NCI-H1436 treated with DMSO at 0.1 percent for 48 hours (cell line): ENCODE measurements around the gene NPM1.
"Not testable (repeated sequence)": the region's sequence is repeated elsewhere in the genome, so short reads cannot be mapped to it uniquely, and the experiment has no call there.

Source experiments
- DNase-seq: peaks from one replicate; lab custom pipeline; 2025; lab: John Stamatoyannopoulos, UW

Gene NPM1

GRCh38 chr5:171386006-171386671 lies 1.5 kb upstream of the NPM1 start:
- no peak for DNase-seq

DNA sequence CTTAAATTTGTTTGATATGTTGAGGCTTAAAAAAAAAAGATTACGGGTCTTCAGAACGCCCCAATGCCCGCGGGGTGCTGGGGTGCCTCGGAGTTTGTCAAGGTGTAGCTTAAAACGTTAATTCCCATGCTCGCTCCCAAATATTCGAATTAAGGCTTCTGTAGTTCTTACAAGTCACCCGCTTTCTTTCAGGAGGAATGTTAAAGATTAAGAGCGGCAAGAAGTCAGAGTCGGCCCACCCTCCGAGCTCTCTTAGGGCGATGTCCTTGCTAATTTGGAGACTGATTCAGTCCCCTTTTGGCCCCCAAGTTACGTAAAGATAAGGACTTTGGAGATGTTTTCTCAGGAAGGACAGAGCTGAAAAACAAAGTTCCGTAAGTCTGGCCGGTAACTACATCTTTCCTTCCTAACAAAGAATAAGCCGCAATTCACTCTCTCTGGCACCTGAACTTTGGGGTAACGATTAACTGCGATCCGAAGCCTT lies 746 bp upstream of the NPM1 start:
- DNase-seq: no peak

DNA sequence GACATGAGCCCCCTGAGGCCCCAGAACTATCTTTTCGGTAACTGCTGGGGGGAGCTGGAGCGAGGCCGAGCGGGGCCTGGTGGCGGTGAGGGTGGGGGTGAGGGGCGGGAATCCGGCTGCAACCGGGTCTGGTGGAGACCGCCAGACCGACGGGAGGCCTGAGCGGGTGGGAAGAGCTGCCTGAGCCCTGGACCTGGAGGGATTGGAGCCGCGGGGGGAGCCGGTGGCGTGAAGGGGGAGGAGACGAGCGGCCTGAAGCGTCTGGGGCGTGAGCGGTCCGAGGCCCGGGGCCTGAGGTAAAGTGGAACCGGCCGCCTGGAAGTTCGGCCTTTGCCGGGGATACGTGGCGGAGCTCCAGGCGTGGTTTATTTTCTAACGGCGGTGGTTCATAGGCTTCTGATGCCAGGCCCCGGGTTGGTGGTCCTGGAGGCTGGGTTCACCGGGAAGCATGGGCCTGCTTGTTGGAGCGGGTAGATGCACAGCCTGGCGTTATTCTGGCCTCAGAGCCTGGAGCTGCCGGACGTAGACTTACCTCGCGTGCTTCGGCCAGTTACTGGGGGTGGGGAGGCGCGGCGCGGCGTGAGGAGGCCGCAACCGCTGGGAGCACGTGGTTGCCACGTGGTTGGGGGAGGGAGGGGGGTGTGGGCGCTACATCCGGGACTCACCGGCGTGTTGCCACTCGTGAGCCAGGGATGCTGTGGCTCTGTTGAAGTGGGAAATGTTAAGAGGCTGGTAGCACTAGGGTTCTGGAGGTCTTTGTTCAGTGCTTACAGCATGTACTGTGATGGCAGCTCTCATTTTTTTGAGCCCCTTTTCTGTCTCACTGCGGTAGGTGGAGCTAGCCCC lies 544 bp downstream of the NPM1 start:
- no peak for DNase-seq

DNA sequence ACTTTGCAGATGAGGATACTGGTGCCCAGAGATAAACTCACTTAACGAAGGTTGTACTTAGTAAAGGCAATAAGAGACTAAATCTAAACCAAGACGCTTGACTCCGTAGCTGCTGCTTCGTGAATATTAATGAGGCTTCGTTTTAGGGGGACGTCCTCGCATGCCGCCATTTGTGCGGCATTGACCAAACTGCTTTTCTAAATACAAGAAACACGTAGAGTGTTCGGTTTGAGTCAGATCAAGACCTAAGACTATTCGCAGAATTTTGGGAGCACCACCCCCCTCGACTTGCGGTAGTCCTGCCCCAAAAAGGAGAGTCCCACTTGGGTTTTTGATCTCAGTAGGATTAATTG lies 1.1 kb downstream of the NPM1 start:
- DNase-seq: no peak

- no peak for DNase-seq
These were observed 3.4 kb downstream of the NPM1 start for GRCh38 chr5:171390883-171391677.

GRCh38 chr5:171391996-171392577 lies 4.4 kb downstream of the NPM1 start:
- DNase-seq: no peak

DNA sequence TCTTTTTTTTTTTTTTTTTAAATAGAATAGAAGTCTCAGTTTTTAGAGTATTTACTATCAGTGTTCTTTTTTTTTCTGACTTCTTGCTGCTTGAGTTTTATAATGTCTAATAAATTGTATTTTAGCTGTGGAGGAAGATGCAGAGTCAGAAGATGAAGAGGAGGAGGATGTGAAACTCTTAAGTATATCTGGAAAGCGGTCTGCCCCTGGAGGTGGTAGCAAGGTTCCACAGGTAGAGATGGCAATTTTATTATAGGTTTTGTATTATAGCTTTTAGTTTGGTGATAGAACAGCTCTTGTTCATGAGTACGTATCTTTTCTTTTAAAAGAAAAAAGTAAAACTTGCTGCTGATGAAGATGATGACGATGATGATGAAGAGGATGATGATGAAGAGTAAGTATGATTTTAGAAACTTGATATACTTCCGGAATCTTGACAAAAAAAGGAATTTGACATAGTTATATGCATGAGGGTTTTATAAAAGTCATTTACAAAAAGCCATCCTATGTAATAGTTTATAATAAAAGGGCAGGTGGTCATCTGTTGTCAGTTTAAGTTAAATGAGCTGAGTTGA lies 5.0 kb downstream of the NPM1 start:
- no peak for DNase-seq

DNA sequence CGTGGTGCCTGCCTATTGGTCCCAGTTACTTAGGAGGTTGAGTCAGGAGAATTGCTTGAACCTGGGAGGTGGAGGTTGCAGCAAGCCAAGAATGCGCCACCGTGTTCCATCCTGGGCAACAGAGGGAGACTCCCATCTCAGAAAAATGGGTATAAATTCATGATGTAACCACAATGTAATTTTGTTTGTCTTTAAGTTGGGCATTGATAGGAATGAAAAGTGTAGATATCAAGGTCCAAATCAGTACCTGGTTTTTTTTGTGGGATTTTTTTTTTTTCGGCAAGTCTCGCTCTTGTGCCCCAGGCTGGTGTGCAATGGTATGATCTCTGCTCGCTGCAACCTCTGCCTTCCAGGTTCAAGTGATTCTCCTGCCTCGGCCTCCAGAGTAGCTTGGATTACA lies 7.4 kb downstream of the NPM1 start:
- DNase-seq: no peak

GRCh38 chr5:171396583-171396982 lies 8.9 kb downstream of the NPM1 start:
- DNase-seq: not testable (repeated sequence)

- no peak for DNase-seq
These were observed 9.5 kb downstream of the NPM1 start for GRCh38 chr5:171397190-171397589.

DNA sequence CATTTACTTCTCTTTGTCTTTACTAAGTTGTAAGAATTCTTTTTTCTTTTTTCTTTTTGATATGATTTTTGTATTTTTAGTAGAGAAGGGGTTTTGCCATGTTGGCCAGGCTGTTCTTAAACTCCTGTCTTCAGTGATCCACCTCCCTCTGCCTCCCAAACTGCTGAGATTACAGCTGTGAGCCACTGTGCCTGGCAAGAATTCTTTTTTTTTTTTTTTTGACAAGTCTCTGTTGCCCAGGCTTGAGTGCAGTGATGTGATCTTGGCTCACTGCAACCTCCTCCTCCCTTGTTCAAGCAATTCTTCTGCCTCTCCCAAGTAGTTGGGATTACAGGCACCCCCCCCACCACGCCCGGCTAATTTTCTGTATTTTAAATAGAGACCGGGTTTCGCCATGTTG lies 9.9 kb downstream of the NPM1 start:
- no peak for DNase-seq

GRCh38 chr5:171398660-171399059 lies 11.0 kb downstream of the NPM1 start:
- DNase-seq: not testable (repeated sequence)

GRCh38 chr5:171400169-171400568 lies 12.5 kb downstream of the NPM1 start:
- no peak for DNase-seq

- no peak for DNase-seq
These were observed 13.7 kb downstream of the NPM1 start for GRCh38 chr5:171401167-171401947.

GRCh38 chr5:171402751-171403150 lies 15.1 kb downstream of the NPM1 start:
- DNase-seq: not testable (repeated sequence)

GRCh38 chr5:171405615-171406014 lies 18.0 kb downstream of the NPM1 start:
- DNase-seq: no peak

GRCh38 chr5:171407234-171407633 lies 19.6 kb downstream of the NPM1 start:
- no peak for DNase-seq

DNA sequence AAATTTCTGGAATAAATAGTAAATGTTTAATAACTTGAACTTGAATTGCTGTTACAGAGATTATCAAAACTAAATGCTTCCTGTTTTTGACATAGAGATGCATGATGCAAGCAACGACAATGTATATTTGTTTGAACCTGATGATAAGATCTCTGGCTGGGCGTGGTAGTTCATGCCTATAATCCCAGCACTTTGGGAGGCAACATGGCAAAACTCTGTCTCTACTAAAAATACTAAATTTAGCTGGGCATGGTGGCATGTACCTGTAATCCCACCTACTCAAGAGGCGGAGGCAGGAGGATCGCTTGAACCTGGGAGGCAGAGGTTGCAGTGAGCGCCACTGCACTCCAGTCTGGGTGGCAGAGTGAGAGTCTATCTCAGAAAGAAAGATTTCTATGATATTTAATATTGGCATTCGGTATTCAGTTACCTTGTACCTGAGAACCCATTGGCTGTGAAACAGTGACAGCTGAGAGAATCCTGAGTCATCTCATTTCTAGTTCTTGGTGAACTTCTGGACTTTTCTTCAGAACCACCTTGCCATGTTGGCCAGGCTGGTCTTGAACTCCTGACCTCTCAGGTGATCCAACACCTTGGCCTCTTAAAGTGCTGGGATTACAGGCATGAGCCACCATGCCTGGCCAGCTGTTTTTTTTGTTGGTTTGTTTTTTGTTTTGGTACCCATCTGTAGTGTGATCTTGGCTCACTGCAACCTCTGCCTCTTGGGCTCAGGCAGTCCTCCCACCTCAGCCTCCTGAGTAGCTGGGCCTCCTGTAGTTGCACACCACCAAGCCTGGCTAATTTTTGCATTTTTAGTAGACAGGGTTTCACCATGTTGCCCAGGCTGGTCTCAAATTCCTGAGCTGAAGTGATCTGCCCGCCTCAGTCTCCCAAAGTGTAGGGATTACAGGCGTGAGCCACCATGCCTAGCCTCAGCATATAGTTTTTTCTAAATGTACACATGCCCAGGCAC lies 21.8 kb downstream of the NPM1 start:
- DNase-seq: no peak

GRCh38 chr5:171410181-171410580 lies 22.5 kb downstream of the NPM1 start:
- DNase-seq: no peak

GRCh38 chr5:171412186-171412585 lies 24.5 kb downstream of the NPM1 start:
- no peak for DNase-seq
